HL-60 (cell line): ENCODE data around the gene KCTD19.

Source experiments
- POLR2AphosphoS5 ChIP-seq: IDR thresholded peaks from 2 replicates; pipeline ENCODE4 v1.6.1; 2012; ENCODE audit warnings: low read depth
- TF ChIP-seq, protein P1 (sequence below): IDR thresholded peaks from one replicate; pipeline ENCODE4 v1.5.1; 2011; ENCODE audit warnings: low read length, control low read depth, inconsistent platforms; ENCODE audit not compliant: insufficient read depth
- TF ChIP-seq, protein P2 (sequence below): IDR thresholded peaks from 2 replicates; pipeline ENCODE4 v1.6.1; 2012; ENCODE audit warnings: low read depth; ENCODE audit not compliant: insufficient replicate concordance

DNA sequence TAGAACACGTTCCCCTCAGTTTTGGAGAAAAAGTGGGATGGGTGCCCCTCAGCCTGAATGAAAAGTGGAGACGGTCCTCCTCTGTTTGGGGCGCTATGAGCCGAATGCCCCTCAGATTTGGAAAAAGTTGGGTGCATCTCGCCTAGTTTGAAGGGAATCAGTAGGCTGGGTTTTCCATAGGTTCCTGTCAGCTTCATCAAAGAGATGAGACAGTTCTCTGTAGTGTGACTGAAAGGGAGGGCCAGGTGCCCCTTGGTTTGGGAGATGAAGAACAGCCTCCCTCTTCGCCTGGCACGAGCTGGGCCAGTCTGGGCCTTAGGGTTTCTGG is 78.5 kb downstream of the KCTD19 start:
- TF ChIP-seq, protein P1, sequence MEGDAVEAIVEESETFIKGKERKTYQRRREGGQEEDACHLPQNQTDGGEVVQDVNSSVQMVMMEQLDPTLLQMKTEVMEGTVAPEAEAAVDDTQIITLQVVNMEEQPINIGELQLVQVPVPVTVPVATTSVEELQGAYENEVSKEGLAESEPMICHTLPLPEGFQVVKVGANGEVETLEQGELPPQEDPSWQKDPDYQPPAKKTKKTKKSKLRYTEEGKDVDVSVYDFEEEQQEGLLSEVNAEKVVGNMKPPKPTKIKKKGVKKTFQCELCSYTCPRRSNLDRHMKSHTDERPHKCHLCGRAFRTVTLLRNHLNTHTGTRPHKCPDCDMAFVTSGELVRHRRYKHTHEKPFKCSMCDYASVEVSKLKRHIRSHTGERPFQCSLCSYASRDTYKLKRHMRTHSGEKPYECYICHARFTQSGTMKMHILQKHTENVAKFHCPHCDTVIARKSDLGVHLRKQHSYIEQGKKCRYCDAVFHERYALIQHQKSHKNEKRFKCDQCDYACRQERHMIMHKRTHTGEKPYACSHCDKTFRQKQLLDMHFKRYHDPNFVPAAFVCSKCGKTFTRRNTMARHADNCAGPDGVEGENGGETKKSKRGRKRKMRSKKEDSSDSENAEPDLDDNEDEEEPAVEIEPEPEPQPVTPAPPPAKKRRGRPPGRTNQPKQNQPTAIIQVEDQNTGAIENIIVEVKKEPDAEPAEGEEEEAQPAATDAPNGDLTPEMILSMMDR = no peak
- TF ChIP-seq POLR2AphosphoS5 = no peak
- TF ChIP-seq, protein P2, sequence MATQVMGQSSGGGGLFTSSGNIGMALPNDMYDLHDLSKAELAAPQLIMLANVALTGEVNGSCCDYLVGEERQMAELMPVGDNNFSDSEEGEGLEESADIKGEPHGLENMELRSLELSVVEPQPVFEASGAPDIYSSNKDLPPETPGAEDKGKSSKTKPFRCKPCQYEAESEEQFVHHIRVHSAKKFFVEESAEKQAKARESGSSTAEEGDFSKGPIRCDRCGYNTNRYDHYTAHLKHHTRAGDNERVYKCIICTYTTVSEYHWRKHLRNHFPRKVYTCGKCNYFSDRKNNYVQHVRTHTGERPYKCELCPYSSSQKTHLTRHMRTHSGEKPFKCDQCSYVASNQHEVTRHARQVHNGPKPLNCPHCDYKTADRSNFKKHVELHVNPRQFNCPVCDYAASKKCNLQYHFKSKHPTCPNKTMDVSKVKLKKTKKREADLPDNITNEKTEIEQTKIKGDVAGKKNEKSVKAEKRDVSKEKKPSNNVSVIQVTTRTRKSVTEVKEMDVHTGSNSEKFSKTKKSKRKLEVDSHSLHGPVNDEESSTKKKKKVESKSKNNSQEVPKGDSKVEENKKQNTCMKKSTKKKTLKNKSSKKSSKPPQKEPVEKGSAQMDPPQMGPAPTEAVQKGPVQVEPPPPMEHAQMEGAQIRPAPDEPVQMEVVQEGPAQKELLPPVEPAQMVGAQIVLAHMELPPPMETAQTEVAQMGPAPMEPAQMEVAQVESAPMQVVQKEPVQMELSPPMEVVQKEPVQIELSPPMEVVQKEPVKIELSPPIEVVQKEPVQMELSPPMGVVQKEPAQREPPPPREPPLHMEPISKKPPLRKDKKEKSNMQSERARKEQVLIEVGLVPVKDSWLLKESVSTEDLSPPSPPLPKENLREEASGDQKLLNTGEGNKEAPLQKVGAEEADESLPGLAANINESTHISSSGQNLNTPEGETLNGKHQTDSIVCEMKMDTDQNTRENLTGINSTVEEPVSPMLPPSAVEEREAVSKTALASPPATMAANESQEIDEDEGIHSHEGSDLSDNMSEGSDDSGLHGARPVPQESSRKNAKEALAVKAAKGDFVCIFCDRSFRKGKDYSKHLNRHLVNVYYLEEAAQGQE = no peak
